BLaER1 treated with 17β-estradiol and CSF1 and Interleukin-3, amounts not matched to agents 10 nM and 100 nM (cell line): ENCODE measurements around the gene UMODL1.

ENCODE experiments used
- H3K27ac ChIP-seq, 11 experiments: shearing (Covaris generic); formaldehyde crosslinking; 2 replicates each; pipeline ENCODE4 v1.8.1; 2022
- H3K27me3 ChIP-seq, 11 experiments: shearing (Covaris generic); formaldehyde crosslinking; 2 replicates each; pipeline ENCODE4 v1.8.1; 2022
- H3K36me3 ChIP-seq, 11 experiments: shearing (Covaris generic); formaldehyde crosslinking; 2 replicates each; pipeline ENCODE4 v1.8.1; 2022
- H3K4me1 ChIP-seq, 10 experiments: shearing (Covaris generic); formaldehyde crosslinking; 2 replicates each; pipeline ENCODE4 v1.8.1; 2022
- H3K4me2 ChIP-seq, 11 experiments: shearing (Covaris generic); formaldehyde crosslinking; 2 replicates each; pipeline ENCODE4 v1.8.1; 2022
- H3K4me3 ChIP-seq, 10 experiments: shearing (Covaris generic); formaldehyde crosslinking; 2 replicates each; pipeline ENCODE4 v1.8.1; 2022
- H3K9ac ChIP-seq, 11 experiments: shearing (Covaris generic); formaldehyde crosslinking; 2 replicates each; pipeline ENCODE4 v1.8.1; 2022
- H3K9me3 ChIP-seq, 11 experiments: shearing (Covaris generic); formaldehyde crosslinking; replicated peaks in 1 of 11; 2 replicates each; pipeline ENCODE4 v1.8.1; 2022
- H4K20me1 ChIP-seq, 11 experiments: shearing (Covaris generic); formaldehyde crosslinking; 2 replicates each; pipeline ENCODE4 v1.8.1; 2022
- Cebpa-rat ChIP-seq, 11 experiments: shearing (Covaris generic); IDR thresholded peaks; 2 replicates each; pipeline ENCODE4 v1.8.1; 2022

Gene UMODL1

GRCh38 chr21:42161956-42162681 is 91.0 kb downstream of the UMODL1 start:
- Histone ChIP-seq H3K36me3 (no peaks in the 10 kb centered on the region), H3K9me3 (no peaks in the 10 kb centered on the region), H3K9ac (peak overlapping the region in 9 of 11 experiments; percentile 50 to 79 (median 74); a peak in 18 of 22 replicates), H3K27ac (peak overlapping the region in 10 of 11 experiments; percentile 52 to 89 (median 81); a peak in 19 of 22 replicates), H3K27me3 (no peaks in the 10 kb centered on the region), H4K20me1 (no peaks in the 10 kb centered on the region), H3K4me2 (peak overlapping the region; percentile 43 to 83 (median 71)), H3K4me3 (peak overlapping the region in 1 of 10 experiments; percentile 34; a peak in 1 of 20 replicates), H3K4me1 (peaks cover 20 to 56% (median 49%) of the 10 kb centered on the region in 10 experiments)
- no peak for TF ChIP-seq Cebpa-rat (IDR thresholded peaks at IDR 0.05)

GRCh38 chr21:42162831-42163510 is 91.9 kb downstream of the UMODL1 start:
- Histone ChIP-seq H3K4me2 (peak overlapping the region in 6 of 11 experiments; percentile 13 to 83 (median 30); a peak in 5 of 22 replicates), H4K20me1 (no peaks in the 10 kb centered on the region), H3K4me1 (peaks cover 20 to 56% (median 49%) of the 10 kb centered on the region in 10 experiments), H3K27ac (peak overlapping the region in 7 of 11 experiments; percentile 26 to 89 (median 83); a peak in 11 of 22 replicates), H3K36me3 (no peaks in the 10 kb centered on the region), H3K9me3 (no peaks in the 10 kb centered on the region), H3K27me3 (no peaks in the 10 kb centered on the region), H3K4me3 (no peak overlapping the region), H3K9ac (no peak overlapping the region)
- TF ChIP-seq Cebpa-rat (IDR thresholded peaks at IDR 0.05) = no peak

- Histone ChIP-seq H3K27ac (peak overlapping the region in 7 of 11 experiments; percentile 3 to 85 (median 38); a peak in 6 of 22 replicates), H3K4me2 (peak overlapping the region in 5 of 11 experiments; percentile 13 to 31 (median 28); a peak in 4 of 22 replicates), H3K9ac (no peak overlapping the region), H3K4me3 (no peak overlapping the region), H3K27me3 (no peaks in the 10 kb centered on the region), H3K4me1 (peaks cover 20 to 56% (median 49%) of the 10 kb centered on the region in 10 experiments), H4K20me1 (no peaks in the 10 kb centered on the region), H3K36me3 (no peaks in the 10 kb centered on the region), H3K9me3 (no peaks in the 10 kb centered on the region)
- TF ChIP-seq Cebpa-rat (IDR thresholded peaks at IDR 0.05) = no peak
Observed at GRCh38 chr21:42163511-42163863, 92.4 kb downstream of the UMODL1 start.

GRCh38 chr21:42164064-42164789 is 93.1 kb downstream of the UMODL1 start:
- peak overlapping the region in 5 of 11 experiments; percentile 1 to 30 (median 13); a peak in 3 of 22 replicates for H3K4me2 ChIP-seq
- no peak overlapping the region for H3K4me3 ChIP-seq
- no peak overlapping the region; a peak in 2 of 22 replicates for H3K9ac ChIP-seq
- H3K9me3 ChIP-seq = no peaks in the 10 kb centered on the region
- H3K27ac ChIP-seq = peak overlapping the region in 6 of 11 experiments; percentile 3 to 83 (median 19); a peak in 6 of 22 replicates
- H3K27me3 ChIP-seq = no peaks in the 10 kb centered on the region
- H4K20me1 ChIP-seq = no peaks in the 10 kb centered on the region
- TF ChIP-seq Cebpa-rat (IDR thresholded peaks at IDR 0.05) = no peak
- H3K4me1 ChIP-seq = peaks cover 20 to 56% (median 49%) of the 10 kb centered on the region in 10 experiments
- H3K36me3 ChIP-seq = no peaks in the 10 kb centered on the region

GRCh38 chr21:42164818-42165217 is 93.7 kb downstream of the UMODL1 start:
- Histone ChIP-seq H3K36me3 (no peaks in the 10 kb centered on the region), H3K4me3 (no peak overlapping the region), H4K20me1 (no peaks in the 10 kb centered on the region), H3K9ac (no peak overlapping the region), H3K27me3 (no peaks in the 10 kb centered on the region), H3K4me2 (peak overlapping the region in 2 of 11 experiments; percentile 1; a peak in 1 of 22 replicates), H3K4me1 (peaks cover 20 to 51% (median 44%) of the 10 kb centered on the region in 10 experiments), H3K27ac (no peak overlapping the region), H3K9me3 (no peaks in the 10 kb centered on the region)
- TF ChIP-seq Cebpa-rat (IDR thresholded peaks at IDR 0.05) = no peak

- H3K36me3 ChIP-seq = no peaks in the 10 kb centered on the region
- no peak for TF ChIP-seq Cebpa-rat (IDR thresholded peaks at IDR 0.05)
- H3K27ac ChIP-seq = 0 out of 22 replicates have a peak overlapping the region, but pooled peaks of 1 of the 11 experiments have one; percentile 18
- H3K4me3 ChIP-seq = no peak overlapping the region
- H3K9ac ChIP-seq = no peak overlapping the region
- no peaks in the 10 kb centered on the region for H3K9me3 ChIP-seq
- H3K4me2 ChIP-seq = no peak overlapping the region
- no peaks in the 10 kb centered on the region for H4K20me1 ChIP-seq
- H3K4me1 ChIP-seq = peaks cover 14 to 40% (median 33%) of the 10 kb centered on the region in 10 experiments
- H3K27me3 ChIP-seq = no peaks in the 10 kb centered on the region
Observed at GRCh38 chr21:42165901-42166300, 94.8 kb downstream of the UMODL1 start.

- peaks cover 0 to 11% (median under 1%) of the 10 kb centered on the region in 10 experiments; a peak in 6 of 20 replicates for H3K4me1 ChIP-seq
- no peak for TF ChIP-seq Cebpa-rat (IDR thresholded peaks at IDR 0.05)
- H3K27me3 ChIP-seq = no peaks in the 10 kb centered on the region
- peaks cover 0 to 9% (median 7%) of the 10 kb centered on the region in 11 experiments; a peak in 9 of 22 replicates for H3K9me3 ChIP-seq
- no peak overlapping the region for H3K4me2 ChIP-seq
- H3K27ac ChIP-seq = no peak overlapping the region
- H3K36me3 ChIP-seq = no peaks in the 10 kb centered on the region
- no peak overlapping the region for H3K9ac ChIP-seq
- H4K20me1 ChIP-seq = no peaks in the 10 kb centered on the region
- no peak overlapping the region for H3K4me3 ChIP-seq
Observed at GRCh38 chr21:42169758-42170157, 98.6 kb downstream of the UMODL1 start.

GRCh38 chr21:42171091-42172053 is 100.3 kb downstream of the UMODL1 start:
- H3K4me1 ChIP-seq = peaks cover 0 to 10% (median 2%) of the 10 kb centered on the region in 10 experiments; a peak in 4 of 20 replicates
- H3K4me2 ChIP-seq = peak overlapping the region in 1 of 11 experiments; percentile 8; a peak in 1 of 22 replicates

More at GRCh38 chr21:42171091-42172053, 100.3 kb downstream of the UMODL1 start:
- no peak overlapping the region for H3K9ac ChIP-seq
- H3K9me3 ChIP-seq = peaks cover 0 to 10% (median 7%) of the 10 kb centered on the region in 11 experiments; a peak in 9 of 22 replicates
- H3K27ac ChIP-seq = no peak overlapping the region; a peak in 1 of 22 replicates
- no peak for TF ChIP-seq Cebpa-rat (IDR thresholded peaks at IDR 0.05)
- H3K4me3 ChIP-seq = no peak overlapping the region
- H3K36me3 ChIP-seq = no peaks in the 10 kb centered on the region
- H4K20me1 ChIP-seq = no peaks in the 10 kb centered on the region
- H3K27me3 ChIP-seq = no peaks in the 10 kb centered on the region
